HG03575 (cell line): ENCODE data around the gene PUSL1.
"Not testable (repeated sequence)": the region's sequence is repeated elsewhere in the genome, so short reads cannot be mapped to it uniquely, and the experiment has no call there.

Experiments used
- ATAC-seq: cut with Tn5 transposase; IDR thresholded peaks from one replicate; pipeline ENCODE4 v1.9.1; 2021; ENCODE audit not compliant: unreplicated experiment, insufficient number of reproducible peaks, low FRiP score; ENCODE audit errors: extremely low read depth

The PUSL1 gene

GRCh38 chr1:1306070-1306660 is 2.2 kb upstream of the PUSL1 start:
- no peak for ATAC-seq

- ATAC-seq, result no peak
Measured at GRCh38 chr1:1306661-1307260, 1.6 kb upstream of the PUSL1 start.

- no peak for ATAC-seq
Measured at GRCh38 chr1:1307261-1307922, 1.0 kb upstream of the PUSL1 start.

GRCh38 chr1:1308756-1309250 is 406 bp downstream of the PUSL1 start:
- ATAC-seq, result no peak

GRCh38 chr1:1309251-1310108 is 1.1 kb downstream of the PUSL1 start:
- ATAC-seq, result no peak

GRCh38 chr1:1310109-1310385 is 1.6 kb downstream of the PUSL1 start:
- ATAC-seq, result no peak

GRCh38 chr1:1310476-1311053 is 2.2 kb downstream of the PUSL1 start:
- ATAC-seq, result no peak

- no peak for ATAC-seq
Measured at GRCh38 chr1:1311107-1312104, 3.0 kb downstream of the PUSL1 start.

- no peak for ATAC-seq
Measured at GRCh38 chr1:1312450-1313314, 4.3 kb downstream of the PUSL1 start.

- ATAC-seq, result no peak
Measured at GRCh38 chr1:1313500-1314236, 5.3 kb downstream of the PUSL1 start.

- ATAC-seq, result no peak
Measured at GRCh38 chr1:1314237-1314586, 5.8 kb downstream of the PUSL1 start.

GRCh38 chr1:1314678-1315335 is 6.4 kb downstream of the PUSL1 start:
- ATAC-seq, result no peak

- no peak for ATAC-seq
Measured at GRCh38 chr1:1315435-1315954, 7.1 kb downstream of the PUSL1 start.

GRCh38 chr1:1316199-1316598 is 7.8 kb downstream of the PUSL1 start:
- ATAC-seq, result not testable (repeated sequence)

GRCh38 chr1:1317420-1317819 is 9.0 kb downstream of the PUSL1 start:
- ATAC-seq, result no peak

- no peak for ATAC-seq
Measured at GRCh38 chr1:1318131-1318652, 9.8 kb downstream of the PUSL1 start.
